CD8-positive, alpha-beta memory T cell (primary cell): ENCODE data around the gene GLUL. TPM values are rescaled to one million over a fixed set of nuclear protein-coding genes. Genes with fewer than 3 reads are reported as not detected.
"Not testable (repeated sequence)": the region's sequence is repeated elsewhere in the genome, so short reads cannot be mapped to it uniquely, and the experiment has no call there.

Source experiments
- CTCF ChIA-PET: fragments of 350-600 bp; sonication (Branson Sonifier 250); formaldehyde crosslinking; loops from one replicate; lab custom pipeline; 2021; ENCODE audit warnings: antibody characterized with exemption; lab: Charles Lee
- POLR2A ChIA-PET: fragments of 350-600 bp; sonication (Branson Sonifier 250); formaldehyde crosslinking; loops from one replicate; lab custom pipeline; 2021; ENCODE audit warnings: antibody characterized with exemption; lab: Charles Lee
- DNase-seq, 5 donors: peaks; one replicate each; pipeline versions ENCODE4 v3.0.0 to v3.0.0-alpha.2; 2020 to 2022; ENCODE audit warnings: mixed read lengths in 1 of 5
- H3K27ac ChIP-seq: one replicate; pipeline ENCODE4 v1.7.0; 2013; ENCODE audit warnings: low read depth, mild to moderate bottlenecking, low read length, moderate library complexity
- H3K27me3 ChIP-seq: 2 replicates; pipeline ENCODE4 v1.7.0; 2013; ENCODE audit warnings: low read length, mild to moderate bottlenecking; ENCODE audit not compliant: insufficient read depth, poor library complexity, severe bottlenecking
- H3K36me3 ChIP-seq: 2 replicates; pipeline ENCODE4 v1.7.0; 2013; ENCODE audit warnings: mild to moderate bottlenecking, low read length, moderate library complexity; ENCODE audit not compliant: insufficient read depth
- H3K4me1 ChIP-seq: 2 replicates; pipeline ENCODE4 v1.7.0; 2013; ENCODE audit warnings: mild to moderate bottlenecking, low read length, moderate library complexity; ENCODE audit not compliant: insufficient read depth
- H3K4me3 ChIP-seq: 2 replicates; pipeline ENCODE4 v1.7.0; 2013; ENCODE audit warnings: mild to moderate bottlenecking, low read length
- H3K9me3 ChIP-seq: 2 replicates; pipeline ENCODE4 v1.7.0; 2013; ENCODE audit warnings: mild to moderate bottlenecking, low read length
- H3K27ac Mint-ChIP-seq, 8 donors: one replicate each; pipeline ENCODE4 v1.8.0; 2020 to 2021; ENCODE audit warnings: mixed read lengths in 8 of 8, mild to moderate bottlenecking in 6 of 8, inconsistent platforms in 3 of 8, moderate library complexity in 3 of 8
- H3K27me3 Mint-ChIP-seq, 2 donors: one replicate each; pipeline ENCODE4 v1.8.0; 2020 to 2021; ENCODE audit warnings: mixed read lengths in 2 of 2, mild to moderate bottlenecking in 1 of 2, moderate library complexity in 1 of 2
- H3K36me3 Mint-ChIP-seq, 3 donors: one replicate each; pipeline ENCODE4 v1.8.0; 2020 to 2021; ENCODE audit warnings: mixed read lengths in 3 of 3, inconsistent platforms in 1 of 3, mild to moderate bottlenecking in 1 of 3
- H3K4me1 Mint-ChIP-seq, 3 donors: one replicate each; pipeline ENCODE4 v1.8.0; 2020 to 2021; ENCODE audit warnings: mixed read lengths in 3 of 3, inconsistent platforms in 1 of 3, mild to moderate bottlenecking in 1 of 3
- H3K4me3 Mint-ChIP-seq, 7 donors: one replicate each; pipeline ENCODE4 v1.8.0; 2020 to 2021; ENCODE audit warnings: mixed read lengths in 7 of 7, mild to moderate bottlenecking in 6 of 7, moderate library complexity in 4 of 7, inconsistent platforms in 2 of 7
- H3K9me3 Mint-ChIP-seq, 5 donors: one replicate each; pipeline ENCODE4 v1.8.0; 2020 to 2022; ENCODE audit warnings: mixed read lengths in 5 of 5, mild to moderate bottlenecking in 3 of 5, moderate library complexity in 2 of 5, inconsistent platforms in 1 of 5
- polyA plus RNA-seq: library from polyadenylated mRNA; unstranded; fragments of 300-500 nt; fragmentation: Illumina TruSeq; gene quantifications from one replicate; pipeline ENCODE4 v1.2.3, GENCODE V29; 2021
- total RNA-seq, 2 experiments: library from RNA; stranded (reverse); gene quantifications; one replicate each; pipeline ENCODE4 v1.2.3, GENCODE V29; 2021

Gene GLUL
- total and polyA plus RNA-seq, 3 experiments from 2014 or later = 31.2 to 62.9 (median 32.7) TPM

- POLR2A ChIA-PET = no interaction called here
- Histone ChIP-seq H3K36me3 (peaks cover 29% of the 10 kb centered on the region), H3K27ac (no peak overlapping the region), H3K27me3 (no peaks in the 10 kb centered on the region), H3K4me1 (no peaks in the 10 kb centered on the region), H3K9me3 (no peaks in the 10 kb centered on the region), H3K4me3 (no peak overlapping the region)
- DNase-seq = no peak
- Mint-ChIP-seq H3K4me3 (no peak overlapping the region), H3K27me3 (no peaks in the 10 kb centered on the region), H3K4me1 (peaks cover 4 to 11% (median 6%) of the 10 kb centered on the region in 3 donors), H3K36me3 (peaks cover 6 to 42% (median 13%) of the 10 kb centered on the region in 3 donors), H3K9me3 (no peaks in the 10 kb centered on the region), H3K27ac (no peak overlapping the region)
- CTCF ChIA-PET = no interaction called here
These were observed 7.7 kb downstream of the GLUL start for GRCh38 chr1:182383934-182384333.

DNA sequence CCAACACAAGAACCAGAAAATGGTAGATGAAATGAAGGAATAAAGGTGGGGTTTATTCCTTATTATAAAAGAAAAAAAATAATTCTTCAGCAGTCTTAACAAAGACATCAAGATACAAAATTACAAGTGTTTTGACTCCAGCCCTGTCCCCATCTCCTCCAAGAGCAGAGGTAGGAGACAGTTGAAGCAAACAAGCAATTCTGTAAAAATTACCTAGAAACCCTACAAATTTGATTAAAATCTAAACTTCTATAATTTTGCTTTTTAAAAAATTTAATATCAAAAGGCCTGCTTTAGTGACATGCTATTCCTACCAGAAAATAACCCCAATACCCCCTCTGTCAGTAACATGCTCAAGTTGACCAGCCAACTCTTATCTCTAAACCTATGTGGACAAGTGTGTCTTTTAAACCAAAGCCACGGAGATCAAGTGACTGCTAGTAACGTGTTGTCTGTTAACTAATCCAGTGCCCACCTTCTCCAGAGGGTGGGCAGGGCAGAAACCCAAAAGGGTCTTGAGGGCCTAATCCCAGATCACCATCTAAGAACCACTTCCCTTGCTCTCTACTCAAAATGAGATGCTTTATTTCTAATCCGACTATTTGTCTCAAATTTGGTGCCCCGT, 8.4 kb downstream of the GLUL start:
- H3K4me1 Mint-ChIP-seq = peaks cover 0 to 5% (median 3%) of the 10 kb centered on the region in 3 donors
- no peaks in the 10 kb centered on the region for H3K9me3 ChIP-seq

DNA sequence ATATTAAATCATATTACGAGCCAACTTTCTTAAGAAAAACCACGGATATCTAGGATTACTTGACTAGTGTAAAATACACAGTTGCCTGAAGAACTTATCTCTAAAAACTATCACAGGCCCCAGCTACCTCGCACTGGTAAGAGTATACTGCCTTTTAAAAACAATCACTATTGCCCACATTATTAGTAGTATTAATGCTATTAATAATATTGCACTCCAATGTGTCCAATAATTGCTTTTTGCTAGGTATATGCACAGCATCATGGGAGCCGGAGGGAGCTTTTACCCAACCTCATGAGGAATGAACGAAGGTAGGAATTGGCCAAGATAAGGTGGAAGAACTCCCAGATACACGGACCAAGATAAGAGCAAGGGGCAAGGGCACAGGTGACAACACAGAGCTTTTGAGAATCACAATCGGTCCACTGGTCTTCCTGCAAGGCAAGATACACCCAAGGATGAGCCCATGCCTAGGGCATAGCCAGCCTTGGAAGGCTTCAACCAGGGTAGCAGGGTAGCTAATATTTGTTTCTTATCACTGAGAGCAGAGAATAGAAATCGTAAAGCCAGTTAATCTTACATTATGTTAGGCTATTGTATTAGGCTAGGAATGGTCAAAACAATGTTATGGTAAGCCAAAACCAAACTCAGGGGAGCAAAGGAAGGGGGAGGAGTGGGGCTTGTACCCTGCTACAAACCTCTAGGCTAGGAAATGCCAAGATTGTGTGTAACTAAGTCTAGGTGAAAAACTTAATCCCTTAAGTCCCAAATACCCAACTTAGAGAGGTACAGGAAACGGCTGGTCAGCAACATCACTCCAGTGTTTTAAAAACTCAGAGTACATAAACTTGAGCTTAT, 9.4 kb downstream of the GLUL start:
- H3K4me1 Mint-ChIP-seq = no peaks in the 10 kb centered on the region
- Histone ChIP-seq H3K36me3 (peaks cover 23% of the 10 kb centered on the region), H3K4me3 (no peak overlapping the region), H3K9me3 (no peaks in the 10 kb centered on the region), H3K27ac (no peak overlapping the region), H3K27me3 (no peaks in the 10 kb centered on the region), H3K4me1 (no peaks in the 10 kb centered on the region)
- ChIA-PET CTCF (interaction anchor here (0.8 to 1.6 kb wide), 3 partner anchors 14 to 239 kb away, joined by 3 to 6 read pairs (median 5); no protein-coding TSS in a partner anchor), POLR2A (no interaction called here)
- DNase-seq = no peak
- peaks cover 6 to 35% (median 13%) of the 10 kb centered on the region in 3 donors for H3K36me3 Mint-ChIP-seq
- H3K27me3 Mint-ChIP-seq = no peaks in the 10 kb centered on the region
- no peaks in the 10 kb centered on the region for H3K9me3 Mint-ChIP-seq
- H3K27ac Mint-ChIP-seq = no peak overlapping the region
- H3K4me3 Mint-ChIP-seq = no peak overlapping the region

More for the DNA sequence above, 8.4 kb downstream of the GLUL start:
- Mint-ChIP-seq H3K4me3 (no peak overlapping the region), H3K27ac (peak overlapping the region in 1 of 8 donors; percentile 60), H3K27me3 (no peaks in the 10 kb centered on the region), H3K36me3 (peaks cover 6 to 42% (median 13%) of the 10 kb centered on the region in 3 donors), H3K9me3 (no peaks in the 10 kb centered on the region)
- Histone ChIP-seq H3K27ac (no peak overlapping the region), H3K4me3 (no peak overlapping the region), H3K36me3 (peaks cover 29% of the 10 kb centered on the region), H3K27me3 (no peaks in the 10 kb centered on the region), H3K4me1 (no peaks in the 10 kb centered on the region)
- POLR2A ChIA-PET = no interaction called here
- CTCF ChIA-PET = interaction anchor here (1.2 to 1.6 kb wide), 2 partner anchors 13 to 240 kb away, joined by 5 to 6 read pairs; no protein-coding TSS in a partner anchor
- DNase-seq = no peak

GRCh38 chr1:182380199-182380598, 11.4 kb downstream of the GLUL start:
- Mint-ChIP-seq H3K27me3 (no peaks in the 10 kb centered on the region), H3K4me3 (no peak overlapping the region), H3K36me3 (peaks cover 5 to 17% (median 6%) of the 10 kb centered on the region in 3 donors), H3K4me1 (no peaks in the 10 kb centered on the region), H3K9me3 (no peaks in the 10 kb centered on the region), H3K27ac (peak overlapping the region in 1 of 8 donors; percentile 17)
- Histone ChIP-seq H3K27me3 (no peaks in the 10 kb centered on the region), H3K27ac (no peak overlapping the region), H3K4me3 (no peak overlapping the region), H3K4me1 (no peaks in the 10 kb centered on the region), H3K36me3 (peaks cover 5% of the 10 kb centered on the region), H3K9me3 (no peaks in the 10 kb centered on the region)
- ChIA-PET CTCF (interaction anchor here (1.4 to 2.7 kb wide), 3 partner anchors 17 to 237 kb away, joined by 3 to 6 read pairs (median 4); no protein-coding TSS in a partner anchor), POLR2A (no interaction called here)
- DNase-seq = no peak

DNA sequence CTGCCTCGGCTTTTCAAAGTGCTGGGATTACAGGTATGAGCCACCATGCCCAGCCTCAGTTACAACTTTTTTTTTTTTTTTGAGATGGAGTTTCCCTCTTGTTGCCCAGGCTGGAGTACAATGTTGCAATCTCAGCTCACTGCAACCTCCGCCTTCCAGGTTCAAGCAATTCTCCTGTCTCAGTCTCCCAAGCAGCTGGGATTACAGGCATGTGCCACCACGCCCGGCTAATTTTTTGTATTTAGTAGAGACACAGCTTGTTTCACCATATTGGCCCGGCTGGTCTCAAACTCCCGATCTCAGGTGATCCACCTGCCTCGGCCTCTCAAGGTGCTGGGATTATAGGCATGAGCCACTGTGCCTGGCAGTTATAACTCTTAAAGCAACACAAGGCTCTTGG, 11.8 kb downstream of the GLUL start:
- H3K36me3 ChIP-seq, H3K27me3 Mint-ChIP-seq, POLR2A ChIA-PET, H3K9me3 ChIP-seq, H3K9me3 Mint-ChIP-seq, H3K27ac ChIP-seq, H3K4me1 ChIP-seq, H3K4me1 Mint-ChIP-seq, DNase-seq, H3K4me3 ChIP-seq, H3K4me3 Mint-ChIP-seq, H3K27me3 ChIP-seq: not testable (repeated sequence)
- H3K36me3 Mint-ChIP-seq = peaks cover 5 to 14% (median 6%) of the 10 kb centered on the region in 3 donors
- CTCF ChIA-PET = interaction anchor here (0.7 to 2.7 kb wide), 3 partner anchors 20 to 285 kb away, joined by 3 to 6 read pairs (median 4); no protein-coding TSS in a partner anchor
- peak overlapping the region in 1 of 8 donors; percentile 33 for H3K27ac Mint-ChIP-seq

DNA sequence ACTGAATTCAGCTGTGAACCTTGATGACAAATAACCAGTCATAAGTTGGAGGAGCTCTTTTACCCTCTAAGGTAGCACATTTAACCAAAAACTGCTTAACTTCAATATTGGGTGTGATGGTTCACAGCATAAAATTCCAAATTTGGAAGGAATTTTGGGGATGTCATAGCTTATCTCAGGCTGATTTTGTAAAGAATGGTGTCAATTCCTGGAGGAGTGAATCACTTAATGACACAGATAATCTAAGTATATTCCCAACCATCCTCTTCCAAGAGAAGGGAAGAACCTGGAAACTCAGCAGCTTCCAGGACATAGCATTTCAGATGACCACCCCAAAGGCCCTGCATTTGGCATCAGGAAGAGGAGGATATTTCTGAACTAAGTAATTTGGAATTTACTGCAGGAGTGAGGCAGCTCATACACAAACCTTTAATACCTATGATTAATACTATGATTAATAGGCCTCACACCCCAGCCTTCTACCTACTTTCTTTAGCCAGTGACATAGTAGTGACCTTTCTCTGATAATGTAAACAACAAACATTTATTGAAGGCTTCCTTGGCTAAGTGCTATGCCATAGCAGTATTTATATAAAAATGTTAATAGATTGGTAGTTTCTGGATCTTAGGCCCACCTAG, 14.5 kb downstream of the GLUL start:
- no peak overlapping the region for H3K27ac ChIP-seq
- H3K36me3 ChIP-seq = no peaks in the 10 kb centered on the region
- no peak overlapping the region for H3K27ac Mint-ChIP-seq
- H3K9me3 ChIP-seq = no peaks in the 10 kb centered on the region
- ChIA-PET POLR2A (no interaction called here), CTCF (interaction anchor here (1.6 to 1.9 kb wide), 2 partner anchors 20 to 234 kb away, joined by 5 to 6 read pairs; no protein-coding TSS in a partner anchor)
- H3K36me3 Mint-ChIP-seq = no peaks in the 10 kb centered on the region
- no peak overlapping the region for H3K4me3 Mint-ChIP-seq
- H3K4me1 ChIP-seq = no peaks in the 10 kb centered on the region
- H3K4me1 Mint-ChIP-seq = no peaks in the 10 kb centered on the region
- DNase-seq = no peak
- no peaks in the 10 kb centered on the region for H3K27me3 ChIP-seq
- no peaks in the 10 kb centered on the region for H3K27me3 Mint-ChIP-seq
- H3K4me3 ChIP-seq = no peak overlapping the region
- no peaks in the 10 kb centered on the region for H3K9me3 Mint-ChIP-seq

GRCh38 chr1:182374101-182374834, 17.3 kb downstream of the GLUL start:
- Mint-ChIP-seq H3K4me3 (no peak overlapping the region), H3K36me3 (no peaks in the 10 kb centered on the region), H3K27me3 (no peaks in the 10 kb centered on the region), H3K9me3 (no peaks in the 10 kb centered on the region), H3K27ac (peak overlapping the region in 1 of 8 donors; percentile 22), H3K4me1 (no peaks in the 10 kb centered on the region)
- H3K9me3 ChIP-seq = no peaks in the 10 kb centered on the region
- POLR2A ChIA-PET = no interaction called here
- CTCF ChIA-PET = no interaction called here
- no peaks in the 10 kb centered on the region for H3K27me3 ChIP-seq
- no peak overlapping the region for H3K27ac ChIP-seq
- DNase-seq = no peak
- no peak overlapping the region for H3K4me3 ChIP-seq
- no peaks in the 10 kb centered on the region for H3K4me1 ChIP-seq
- no peaks in the 10 kb centered on the region for H3K36me3 ChIP-seq
